ENCODE results near the gene PRKN.
"Not testable (repeated sequence)": the region's sequence is repeated elsewhere in the genome, so short reads cannot be mapped to it uniquely, and the experiment has no call there.

PRKN gene

GRCh38 chr6:161344626-161345025 lies 1382.9 kb downstream of the PRKN start:
- no peak for TF ChIP-seq CTCF (IDR thresholded peaks at IDR 0.05; ENCODE audit: borderline replicate concordance, control extremely low read depth, extremely low read depth, insufficient read depth, missing control alignments)
- in situ Hi-C loops (cut with MboI; ENCODE audit: low sequenced_read_pairs, unreplicated experiment), result no loop called here
- DNase-seq (ENCODE audit: low spot score), result no peak

- no peak for TF ChIP-seq CTCF (IDR thresholded peaks at IDR 0.05; ENCODE audit: borderline replicate concordance, control extremely low read depth, extremely low read depth, insufficient read depth, missing control alignments)
- in situ Hi-C loops (cut with MboI; ENCODE audit: low sequenced_read_pairs, unreplicated experiment), result no loop called here
Observed at GRCh38 chr6:161342039-161342438, 1385.5 kb downstream of the PRKN start.

GRCh38 chr6:161341638-161342037 lies 1385.9 kb downstream of the PRKN start:
- in situ Hi-C loops (cut with MboI; ENCODE audit: low sequenced_read_pairs, unreplicated experiment), result no loop called here
- no peak for TF ChIP-seq CTCF (IDR thresholded peaks at IDR 0.05; ENCODE audit: borderline replicate concordance, control extremely low read depth, extremely low read depth, insufficient read depth, missing control alignments)
- DNase-seq (ENCODE audit: low spot score), result no peak

More at GRCh38 chr6:161342039-161342438, 1385.5 kb downstream of the PRKN start:
- DNase-seq (ENCODE audit: low spot score), result no peak

- DNase-seq (ENCODE audit: low spot score), result no peak
- in situ Hi-C loops (cut with MboI; ENCODE audit: low sequenced_read_pairs, unreplicated experiment), result no loop called here
- TF ChIP-seq CTCF (IDR thresholded peaks at IDR 0.05; ENCODE audit: borderline replicate concordance, control extremely low read depth, extremely low read depth, insufficient read depth, missing control alignments), result no peak
Observed at GRCh38 chr6:161338015-161338414, 1389.6 kb downstream of the PRKN start.

GRCh38 chr6:161336479-161336878 lies 1391.1 kb downstream of the PRKN start:
- DNase-seq (ENCODE audit: low spot score), result no peak
- in situ Hi-C loops (cut with MboI; ENCODE audit: low sequenced_read_pairs, unreplicated experiment), result no loop called here

GRCh38 chr6:161333410-161333809 lies 1394.2 kb downstream of the PRKN start:
- no peak for TF ChIP-seq CTCF (IDR thresholded peaks at IDR 0.05; ENCODE audit: borderline replicate concordance, control extremely low read depth, extremely low read depth, insufficient read depth, missing control alignments)
- in situ Hi-C loops (cut with MboI; ENCODE audit: low sequenced_read_pairs, unreplicated experiment), result no loop called here
- no peak for DNase-seq (ENCODE audit: low spot score)

More at GRCh38 chr6:161336479-161336878, 1391.1 kb downstream of the PRKN start:
- no peak for TF ChIP-seq CTCF (IDR thresholded peaks at IDR 0.05; ENCODE audit: borderline replicate concordance, control extremely low read depth, extremely low read depth, insufficient read depth, missing control alignments)

GRCh38 chr6:161331402-161332081 lies 1396.0 kb downstream of the PRKN start:
- DNase-seq (ENCODE audit: low spot score); in situ Hi-C loops (cut with MboI; ENCODE audit: low sequenced_read_pairs, unreplicated experiment): not testable (repeated sequence)

All from GM13976 (cell line).